K562 (cell line): Measurements from ENCODE around the gene ZNF845. TPM values are rescaled to one million over a fixed set of nuclear protein-coding genes. Genes with fewer than 3 reads are reported as not detected.

Source experiments
- ATAC-seq: fragments of 200-7000 bp; cut with Tn5 transposase; 3 replicates; pipeline ENCODE4 v1.9.1; 2020; ENCODE audit warnings: moderate library complexity
- BruUV-seq: library from RNA; stranded (reverse); fragments of 400-500 nt; replicated peaks from 2 replicates; lab custom pipeline; 2021; lab: Mats Ljungman, UMichigan
- CTCF ChIA-PET: fragments of 300-600 bp; formaldehyde crosslinking; extraction: SDS; loops from one replicate; lab custom pipeline; 2021; ENCODE audit warnings: low intra/inter-chr PET ratio; lab: Yijun Ruan, JAX
- POLR2A ChIA-PET: fragments of 300-600, 350-650 bp; sonication (Branson Sonifier 250); formaldehyde crosslinking; extraction: SDS; loops from one replicate; lab custom pipeline; 2021; ENCODE audit warnings: antibody characterized with exemption, inconsistent platforms; lab: Yijun Ruan, JAX
- DNase-seq, 4 experiments: peaks; one replicate each; pipeline versions ENCODE4 v3.0.0 to v3.0.0-alpha.2; 2011 to 2018; ENCODE audit warnings: low spot score in 3 of 4, mixed read lengths in 3 of 4; ENCODE audit errors: extremely low read depth in 1 of 4
- FAIRE-seq: peaks from 2 replicates; lab custom pipeline; 2011; peaks lifted over from hg19 to GRCh38; lab: Jason Lieb, UNC
- H2AFZ ChIP-seq: 2 replicates; pipeline ENCODE4 v1.6.0; 2011; ENCODE audit warnings: low read depth, low read length, control low read depth, inconsistent platforms
- H3K27ac ChIP-seq: fragments of 200-600 bp; 3 replicates; pipeline ENCODE4 v1.8.0; 2011; ENCODE audit warnings: low read depth, mild to moderate bottlenecking, control low read depth, inconsistent platforms, low read length, moderate library complexity, mixed read lengths; ENCODE audit errors: extremely low read depth
- H3K27me3 ChIP-seq, 2 experiments: fragments of 300-600 bp in 1 of 2; 2 replicates in 1 of 2; 3 replicates in 1 of 2; pipeline versions ENCODE4 v1.6.0 to v1.8.0; 2011; ENCODE audit warnings: inconsistent platforms in 2 of 2, low read length in 2 of 2, mild to moderate bottlenecking in 1 of 2, mixed read lengths in 1 of 2, moderate library complexity in 1 of 2; ENCODE audit not compliant: control insufficient read depth in 2 of 2, insufficient read depth in 2 of 2
- H3K36me3 ChIP-seq: fragments of 300-600 bp; 3 replicates; pipeline ENCODE4 v1.8.0; 2011; ENCODE audit warnings: mild to moderate bottlenecking, low read length, inconsistent platforms; ENCODE audit not compliant: control insufficient read depth, insufficient read depth
- H3K4me1 ChIP-seq, 2 experiments: fragments of 200-600 bp in 1 of 2; replicated peaks in 1 of 2; 2 replicates in 1 of 2; 3 replicates in 1 of 2; pipeline versions ENCODE4 v1.5.1 to v1.8.0; 2011; ENCODE audit warnings: inconsistent platforms in 2 of 2, low read length in 2 of 2, mild to moderate bottlenecking in 1 of 2, mixed read lengths in 1 of 2, moderate library complexity in 1 of 2; ENCODE audit not compliant: control insufficient read depth in 2 of 2, insufficient read depth in 2 of 2
- H3K4me2 ChIP-seq: 2 replicates; pipeline ENCODE4 v1.6.1; 2011; ENCODE audit warnings: low read length, control low read depth, inconsistent platforms, mixed read lengths; ENCODE audit not compliant: insufficient read depth
- H3K4me3 ChIP-seq: fragments of 200-600 bp; sonication (generic), shearing (Covaris generic); 2 replicates; pipeline ENCODE4 v1.5.1; 2016; ENCODE audit warnings: control low read depth, inconsistent platforms
- H3K79me2 ChIP-seq: fragments of 200-600 bp; 3 replicates; pipeline ENCODE4 v1.8.0; 2011; ENCODE audit warnings: low read length, inconsistent platforms; ENCODE audit not compliant: control insufficient read depth, insufficient read depth
- H3K9ac ChIP-seq, 2 experiments: 2 replicates each; pipeline versions ENCODE4 v1.6.0 to v1.6.1; 2011; ENCODE audit warnings: low read depth in 2 of 2, low read length in 2 of 2, control low read depth in 1 of 2, inconsistent platforms in 1 of 2, mild to moderate bottlenecking in 1 of 2, mixed read lengths in 1 of 2; ENCODE audit not compliant: insufficient read depth in 1 of 2
- H3K9me1 ChIP-seq: one replicate; pipeline ENCODE4 v1.6.0; 2011; ENCODE audit warnings: inconsistent platforms, mild to moderate bottlenecking, low read length, moderate library complexity; ENCODE audit not compliant: control insufficient read depth, insufficient read depth
- H3K9me3 ChIP-seq: replicated peaks from 2 replicates; pipeline ENCODE4 v1.5.1; 2011; ENCODE audit warnings: low read depth, low read length, inconsistent platforms; ENCODE audit not compliant: control insufficient read depth, insufficient read depth
- H4K20me1 ChIP-seq: replicated peaks from 2 replicates; pipeline ENCODE4 v1.6.1; 2011; ENCODE audit warnings: low read length, inconsistent platforms, mixed read lengths; ENCODE audit not compliant: control insufficient read depth, insufficient read depth
- FOXP4 ChIP-seq: sonication (generic); formaldehyde crosslinking; IDR thresholded peaks from 2 replicates; pipeline ENCODE4 v1.8.0; 2022; ENCODE audit warnings: mild to moderate bottlenecking, missing genetic modification reagents, borderline replicate concordance
- HIVEP1 ChIP-seq: fragments of 250-450 bp; sonication (Bioruptor Pico); IDR thresholded peaks from 2 replicates; pipeline ENCODE4 v1.4.0; 2020; ENCODE audit warnings: mild to moderate bottlenecking
- MXI1 ChIP-seq: IDR thresholded peaks from 2 replicates; pipeline ENCODE4 v1.6.1; 2011; ENCODE audit warnings: low read depth, mild to moderate bottlenecking, improper control_type of control experiment, low read length
- STAT5A ChIP-seq: IDR thresholded peaks from 2 replicates; pipeline ENCODE4 v1.6.1; 2012; ENCODE audit warnings: low read length, inconsistent platforms, borderline replicate concordance
- ZNF696 ChIP-seq: fragments of 250-450 bp; sonication (Bioruptor Pico); conservative IDR thresholded peaks from 2 replicates; pipeline ENCODE4 v1.4.0; 2020; ENCODE audit warnings: mild to moderate bottlenecking, moderate library complexity
- WGBS: fragments of 100-300 bp; shearing (Covaris generic); methylation state at CpG from one replicate; pipeline ENCODE4 v1.1.6; 2016; ENCODE audit warnings: low coverage, mixed read lengths; ENCODE audit not compliant: insufficient coverage; ENCODE audit errors: missing lambda C conversion rate; 5-methylcytosine and 5-hydroxymethylcytosine counted together
- in situ Hi-C: fragments of 300-500 bp; cut with MboI; formaldehyde crosslinking; loops from 4 replicates; pipeline ENCODE4 v1.15.0; 2018; ENCODE audit warnings: inconsistent platforms, mixed read lengths
- intact Hi-C: fragments of 100-400 bp; cut with micrococcal nuclease; formaldehyde crosslinking; loops from 2 replicates; pipeline ENCODE4 v1.14.2; 2022
- polyA plus RNA-seq, 8 experiments: library from polyadenylated mRNA; depleted of rRNA in 4 of 8; stranded (reverse) in 5 of 8; unstranded in 3 of 8; fragments of >200 nt; fragmentation: Nextera tagmentation in 2 of 8; fragmentation: Illumina TruSeq in 1 of 8; extraction: Ambion mirVana in 2 of 8; extraction: Trizol in 1 of 8; gene quantifications; 2 replicates each; pipeline versions ENCODE4 v1.2.1 to v1.2.3, GENCODE V29; 2011 to 2014; ENCODE audit warnings: inconsistent platforms in 1 of 8, missing spikeins in 1 of 8
- total RNA-seq, 7 experiments: library from RNA; depleted of rRNA in 6 of 7; stranded (reverse); fragments of >200 nt in 6 of 7; fragmentation: Illumina TruSeq in 2 of 7; extraction: Trizol in 2 of 7; gene quantifications; 2 replicates each; pipeline versions ENCODE4 v1.2.1 to v1.2.3, GENCODE V29; 2011 to 2021; ENCODE audit warnings: low replicate concordance in 1 of 7
- TF ChIP-seq, protein P1 (sequence below): sonication (generic); formaldehyde crosslinking; IDR thresholded peaks from 2 replicates; pipeline ENCODE4 v1.8.0; 2023; ENCODE audit warnings: mild to moderate bottlenecking, missing genetic modification reagents
- TF ChIP-seq, protein P2 (sequence below): fragments of 250-450 bp; sonication (Bioruptor Pico); IDR thresholded peaks from 2 replicates; pipeline ENCODE4 v1.9.0; 2021; ENCODE audit warnings: mild to moderate bottlenecking

The ZNF845 gene
- total and polyA plus RNA-seq, 9 of the 15 experiments (the other 6 are each of a cell fraction or from before 2014, with no cell fraction given) = 1.9 to 13.2 (median 6.4) TPM

GRCh38 chr19:53374743-53375142, 41.2 kb downstream of the ZNF845 start:
- POLR2A ChIA-PET = no interaction called here
- no TSS peak for BruUV-seq

More at GRCh38 chr19:53374743-53375142, 41.2 kb downstream of the ZNF845 start:
- FAIRE-seq (no peak), ATAC-seq (no peak), DNase-seq (no peak)
- Histone ChIP-seq H3K79me2 (no peaks in the 10 kb centered on the region), H4K20me1 (no peaks in the 10 kb centered on the region), H2AFZ (no peak overlapping the region), H3K9me1 (no peaks in the 10 kb centered on the region), H3K4me3 (no peak overlapping the region), H3K9ac (no peak overlapping the region), H3K27me3 (no peaks in the 10 kb centered on the region), H3K27ac (no peak overlapping the region), H3K36me3 (0 out of 3 replicates have a peak, but pooled peaks cover 2% of the 10 kb centered on the region), H3K4me1 (no peaks in the 10 kb centered on the region; a peak in 1 of 5 replicates), H3K9me3 (no peaks in the 10 kb centered on the region), H3K4me2 (no peak overlapping the region)
- CTCF ChIA-PET = no interaction called here
- 24% methylated on average over 1 of the region's 1 CpG for WGBS
- intact Hi-C loops = no loop called here
- TF ChIP-seq ZNF696 (CRISPR knock-in tag) = no peak
- no peak for TF ChIP-seq MXI1
- TF ChIP-seq, protein P1, sequence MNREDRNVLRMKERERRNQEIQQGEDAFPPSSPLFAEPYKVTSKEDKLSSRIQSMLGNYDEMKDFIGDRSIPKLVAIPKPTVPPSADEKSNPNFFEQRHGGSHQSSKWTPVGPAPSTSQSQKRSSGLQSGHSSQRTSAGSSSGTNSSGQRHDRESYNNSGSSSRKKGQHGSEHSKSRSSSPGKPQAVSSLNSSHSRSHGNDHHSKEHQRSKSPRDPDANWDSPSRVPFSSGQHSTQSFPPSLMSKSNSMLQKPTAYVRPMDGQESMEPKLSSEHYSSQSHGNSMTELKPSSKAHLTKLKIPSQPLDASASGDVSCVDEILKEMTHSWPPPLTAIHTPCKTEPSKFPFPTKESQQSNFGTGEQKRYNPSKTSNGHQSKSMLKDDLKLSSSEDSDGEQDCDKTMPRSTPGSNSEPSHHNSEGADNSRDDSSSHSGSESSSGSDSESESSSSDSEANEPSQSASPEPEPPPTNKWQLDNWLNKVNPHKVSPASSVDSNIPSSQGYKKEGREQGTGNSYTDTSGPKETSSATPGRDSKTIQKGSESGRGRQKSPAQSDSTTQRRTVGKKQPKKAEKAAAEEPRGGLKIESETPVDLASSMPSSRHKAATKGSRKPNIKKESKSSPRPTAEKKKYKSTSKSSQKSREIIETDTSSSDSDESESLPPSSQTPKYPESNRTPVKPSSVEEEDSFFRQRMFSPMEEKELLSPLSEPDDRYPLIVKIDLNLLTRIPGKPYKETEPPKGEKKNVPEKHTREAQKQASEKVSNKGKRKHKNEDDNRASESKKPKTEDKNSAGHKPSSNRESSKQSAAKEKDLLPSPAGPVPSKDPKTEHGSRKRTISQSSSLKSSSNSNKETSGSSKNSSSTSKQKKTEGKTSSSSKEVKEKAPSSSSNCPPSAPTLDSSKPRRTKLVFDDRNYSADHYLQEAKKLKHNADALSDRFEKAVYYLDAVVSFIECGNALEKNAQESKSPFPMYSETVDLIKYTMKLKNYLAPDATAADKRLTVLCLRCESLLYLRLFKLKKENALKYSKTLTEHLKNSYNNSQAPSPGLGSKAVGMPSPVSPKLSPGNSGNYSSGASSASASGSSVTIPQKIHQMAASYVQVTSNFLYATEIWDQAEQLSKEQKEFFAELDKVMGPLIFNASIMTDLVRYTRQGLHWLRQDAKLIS (CRISPR knock-in tag) = no peak
- TF ChIP-seq STAT5A = no peak
- no peak for TF ChIP-seq FOXP4 (CRISPR knock-in tag)
- TF ChIP-seq HIVEP1 = no peak
- TF ChIP-seq, protein P2, sequence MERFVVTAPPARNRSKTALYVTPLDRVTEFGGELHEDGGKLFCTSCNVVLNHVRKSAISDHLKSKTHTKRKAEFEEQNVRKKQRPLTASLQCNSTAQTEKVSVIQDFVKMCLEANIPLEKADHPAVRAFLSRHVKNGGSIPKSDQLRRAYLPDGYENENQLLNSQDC (CRISPR knock-in tag) = no peak
- in situ Hi-C loops = no loop called here
